Lung (tissue), 12 donors: ENCODE measurements around the gene GABRB1. TPM values are rescaled to one million over a fixed set of nuclear protein-coding genes. Genes with fewer than 3 reads are reported as not detected.
A peak's percentile ranks its signal among the peaks of the same experiment; 100 is the strongest.

Experiments used
- ATAC-seq: fragments of 200-7000 bp; cut with Tn5 transposase; one replicate; pipeline ENCODE4 v1.9.1; 2020; ENCODE audit warnings: moderate number of reproducible peaks; ENCODE audit not compliant: insufficient read depth, low FRiP score
- DNase-seq, 3 donors: peaks; one replicate each; pipeline ENCODE4 v3.0.0-alpha.2; 2013 to 2017
- H3K27ac ChIP-seq, 2 donors: one replicate each; pipeline ENCODE4 v1.5.1; 2013; ENCODE audit warnings: mild to moderate bottlenecking in 2 of 2, moderate library complexity in 2 of 2, control low read depth in 1 of 2, inconsistent platforms in 1 of 2, low read depth in 1 of 2, low read length in 1 of 2
- H3K27me3 ChIP-seq, 3 donors: one replicate each; pipeline ENCODE4 v1.5.1; 2013; ENCODE audit warnings: low read length in 2 of 3; ENCODE audit not compliant: control insufficient read depth in 3 of 3, insufficient read depth in 3 of 3
- H3K36me3 ChIP-seq, 4 donors: one replicate each; pipeline ENCODE4 v1.5.1; 2013; ENCODE audit warnings: low read length in 4 of 4, mild to moderate bottlenecking in 1 of 4, moderate library complexity in 1 of 4; ENCODE audit not compliant: control insufficient read depth in 4 of 4, insufficient read depth in 4 of 4
- H3K4me1 ChIP-seq, 5 donors: one replicate each; pipeline ENCODE4 v1.5.1; 2013; ENCODE audit warnings: low read length in 5 of 5, mild to moderate bottlenecking in 2 of 5, moderate library complexity in 1 of 5; ENCODE audit not compliant: control insufficient read depth in 5 of 5, insufficient read depth in 5 of 5
- H3K4me3 ChIP-seq: one replicate; pipeline ENCODE4 v1.5.1; 2013; ENCODE audit warnings: mild to moderate bottlenecking, control low read depth, moderate library complexity
- H3K9ac ChIP-seq, 2 donors: one replicate each; pipeline ENCODE4 v1.5.1; 2013; ENCODE audit warnings: low read length in 2 of 2, control low read depth in 1 of 2; ENCODE audit not compliant: insufficient read depth in 1 of 2
- H3K9me3 ChIP-seq, 4 donors: one replicate each; pipeline ENCODE4 v1.5.1; 2013; ENCODE audit warnings: low read length in 3 of 4, mild to moderate bottlenecking in 1 of 4, moderate library complexity in 1 of 4; ENCODE audit not compliant: control insufficient read depth in 4 of 4, insufficient read depth in 3 of 4
- CTCF ChIP-seq: IDR thresholded peaks from 2 replicates; pipeline ENCODE4 v1.5.1; 2012; ENCODE audit warnings: mild to moderate bottlenecking; ENCODE audit errors: control extremely low read depth, extremely low read depth
- WGBS, 2 donors: extraction: QIAGEN DNeasy Blood & Tissue Kit; methylation state at CpG; one replicate each; pipeline ENCODE4 v1.1.7; 2013; 5-methylcytosine and 5-hydroxymethylcytosine counted together
- polyA plus RNA-seq, 2 donors: library from polyadenylated mRNA; stranded (reverse); fragments of 200-250 nt; gene quantifications; one replicate each; pipeline ENCODE4 v1.2.1, GENCODE V29; 2013
- total RNA-seq, 2 donors: library from RNA; depleted of rRNA in 1 of 2; stranded (reverse); fragments of >200 nt in 1 of 2; gene quantifications; one replicate each; pipeline ENCODE4 v1.2.1, GENCODE V29; 2014 to 2021
- donor health status: control.
- donor health status: control.
- donor health status: Bipolar disorder and iron deficiency.
- donor health status: healthy.
- donor health status: DM: yes; HTN: yes; CAD: no.

The GABRB1 gene
- total and polyA plus RNA-seq, 4 donors, result 0.34 TPM; not detected in 3

- Histone ChIP-seq H3K27ac (no peak overlapping the region), H3K9me3 (no peaks in the 10 kb centered on the region), H3K9ac (no peak overlapping the region), H3K4me3 (no peak overlapping the region), H3K4me1 (no peaks in the 10 kb centered on the region), H3K36me3 (no peaks in the 10 kb centered on the region), H3K27me3 (no peaks in the 10 kb centered on the region)
- ATAC-seq, result no peak
- 94 to 97% methylated on average over 3 of the region's 3 CpGs for WGBS, 2 donors
- DNase-seq, result no peak
- TF ChIP-seq CTCF, result no peak
Observed at GRCh38 chr4:47381172-47381571, 349.8 kb downstream of the GABRB1 start.

DNA sequence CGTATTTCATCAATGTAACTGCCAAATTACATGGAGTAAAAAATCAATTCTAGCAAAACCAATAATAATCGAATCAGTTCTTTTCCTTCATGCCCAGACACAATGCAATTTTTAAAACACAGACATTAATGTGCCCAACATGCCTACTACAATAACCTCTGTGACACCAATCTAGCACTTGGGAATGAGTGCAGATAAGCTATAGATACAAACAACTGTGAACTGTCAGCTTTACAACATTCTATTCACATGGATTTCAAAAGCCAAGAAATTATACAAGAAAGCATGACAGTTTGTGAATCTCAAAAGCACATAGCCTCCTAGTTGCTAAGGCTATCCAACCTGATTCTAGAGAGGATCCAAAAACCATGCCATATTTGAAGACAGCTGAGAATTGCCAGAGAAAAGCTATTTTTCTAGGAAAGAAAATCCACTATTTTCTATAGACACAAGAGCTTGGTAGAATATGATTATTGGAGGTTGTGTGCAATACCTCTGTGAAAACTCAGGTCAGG is 351.5 kb downstream of the GABRB1 start:
- no peak overlapping the region for H3K9ac ChIP-seq
- DNase-seq (no peak), ATAC-seq (no peak)
- no peaks in the 10 kb centered on the region for H3K9me3 ChIP-seq
- no peaks in the 10 kb centered on the region for H3K4me1 ChIP-seq
- H3K27ac ChIP-seq, result no peak overlapping the region
- WGBS, 2 donors, result 68 to 75% methylated on average over 2 of the region's 2 CpGs
- no peak overlapping the region for H3K4me3 ChIP-seq
- no peaks in the 10 kb centered on the region for H3K27me3 ChIP-seq
- no peaks in the 10 kb centered on the region for H3K36me3 ChIP-seq
- TF ChIP-seq CTCF, result no peak

- WGBS, 2 donors, result 3 to 5% methylated on average over 4 of the region's 4 CpGs
- Histone ChIP-seq H3K4me3 (no peak overlapping the region), H3K36me3 (no peaks in the 10 kb centered on the region), H3K27ac (no peak overlapping the region), H3K27me3 (no peaks in the 10 kb centered on the region), H3K9me3 (no peaks in the 10 kb centered on the region), H3K4me1 (no peaks in the 10 kb centered on the region), H3K9ac (no peak overlapping the region)
- no peak for ATAC-seq
- peak in 2 of 3 donors; percentile 43 to 60 for DNase-seq
- no peak for TF ChIP-seq CTCF
Observed at GRCh38 chr4:47383829-47384427, 352.6 kb downstream of the GABRB1 start.

DNA sequence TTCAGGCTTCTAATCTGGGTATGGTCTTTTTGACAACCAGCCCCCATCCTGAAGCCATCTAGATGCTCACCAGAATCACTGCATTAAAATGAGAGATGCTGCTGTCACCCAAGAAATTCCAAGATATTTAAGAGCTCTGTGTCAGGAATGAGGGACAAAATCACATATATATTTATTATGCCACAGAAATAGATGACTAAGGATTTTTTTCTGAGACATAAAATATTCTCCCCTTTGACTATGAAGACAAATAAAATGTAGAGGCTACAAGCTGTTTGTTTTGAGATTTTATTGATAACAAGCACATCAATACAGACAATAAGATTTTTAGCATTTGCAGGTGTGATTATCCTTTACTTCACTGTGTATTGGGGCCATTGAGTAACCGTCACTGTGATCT is 354.8 kb downstream of the GABRB1 start:
- Histone ChIP-seq H3K4me1 (no peaks in the 10 kb centered on the region), H3K4me3 (no peak overlapping the region), H3K27ac (no peak overlapping the region), H3K9ac (no peak overlapping the region), H3K36me3 (no peaks in the 10 kb centered on the region), H3K27me3 (no peaks in the 10 kb centered on the region), H3K9me3 (no peaks in the 10 kb centered on the region)
- DNase-seq (no peak), ATAC-seq (no peak)
- TF ChIP-seq CTCF, result no peak
- 88 to 96% methylated on average over 1 of the region's 1 CpG for WGBS, 2 donors
